HL-60 (cell line): Measurements from ENCODE around the gene CNTNAP2.

ENCODE experiments used
- CTCF ChIP-seq: IDR thresholded peaks from one replicate; pipeline ENCODE4 v1.5.1; 2011; ENCODE audit warnings: low read length, control low read depth, inconsistent platforms; ENCODE audit not compliant: insufficient read depth
- POLR2AphosphoS5 ChIP-seq: IDR thresholded peaks from 2 replicates; pipeline ENCODE4 v1.6.1; 2012; ENCODE audit warnings: low read depth
- REST ChIP-seq: IDR thresholded peaks from 2 replicates; pipeline ENCODE4 v1.6.1; 2012; ENCODE audit warnings: low read depth; ENCODE audit not compliant: insufficient replicate concordance

GRCh38 chr7:147405621-147406020, 1289.0 kb downstream of the CNTNAP2 start:
- TF ChIP-seq CTCF, result no peak
- no peak for TF ChIP-seq REST
- no peak for TF ChIP-seq POLR2AphosphoS5
